ENCODE data around the gene MRGPRX1.

- TF ChIP-seq CTCF (IDR thresholded peaks at IDR 0.05; ENCODE audit: insufficient read depth, low read length, poor library complexity, severe bottlenecking): no peak
- TF ChIP-seq EZH2phosphoT487 (conservative IDR thresholded peaks at IDR 0.05; ENCODE audit: low read length): no peak
Observed at GRCh38 chr11:18936002-18936673, 3.1 kb downstream of the MRGPRX1 start.

Data from SU-DHL-6 (cell line).